BJ (cell line): ENCODE results near the gene DEFB119. TPM values are rescaled to one million over a fixed set of nuclear protein-coding genes. Genes with fewer than 3 reads are reported as not detected.

ENCODE experiments used
- CTCF ChIA-PET: fragments of 350-600 bp; formaldehyde crosslinking; extraction: SDS; loops from one replicate; lab custom pipeline; 2021; ENCODE audit warnings: antibody characterized with exemption, inconsistent platforms; lab: Yijun Ruan, JAX
- POLR2A ChIA-PET: fragments of 300-600 bp; sonication (Branson Sonifier 250); formaldehyde crosslinking; extraction: SDS; loops from one replicate; lab custom pipeline; 2021; ENCODE audit warnings: antibody characterized with exemption; lab: Charles Lee
- DNase-seq: peaks from one replicate; pipeline ENCODE4 v3.0.0-alpha.2; 2011; ENCODE audit warnings: low read depth
- H3K27me3 ChIP-seq: 2 replicates; pipeline ENCODE4 v1.6.0; 2011; ENCODE audit warnings: low read length; ENCODE audit not compliant: control insufficient read depth, insufficient read depth
- H3K36me3 ChIP-seq: 2 replicates; pipeline ENCODE4 v1.5.1; 2011; ENCODE audit warnings: low read length; ENCODE audit not compliant: control insufficient read depth, insufficient read depth
- H3K4me3 ChIP-seq: 2 replicates; pipeline ENCODE4 v1.5.1; 2011; ENCODE audit warnings: low read depth, mild to moderate bottlenecking, control low read depth, low read length
- CTCF ChIP-seq: IDR thresholded peaks from 2 replicates; pipeline ENCODE4 v1.5.1; 2011; ENCODE audit warnings: low read depth, mild to moderate bottlenecking, control low read depth, inconsistent platforms, low read length, moderate library complexity; ENCODE audit not compliant: insufficient read depth
- polyA plus RNA-seq: library from polyadenylated mRNA; depleted of rRNA; stranded (reverse); fragments of >200 nt; gene quantifications from 2 replicates; pipeline ENCODE4 v1.2.3, GENCODE V29; 2011; rRNA removed
- small RNA-seq: library from RNA; depleted of rRNA; stranded (forward); fragments of <200 nt; gene quantifications from one replicate; pipeline ENCODE3, GENCODE V24; 2012; ENCODE audit warnings: low replicate concordance, low read depth; ENCODE audit not compliant: insufficient read length

The DEFB119 gene
- polyA plus RNA-seq, 1 experiment = not detected

DNA sequence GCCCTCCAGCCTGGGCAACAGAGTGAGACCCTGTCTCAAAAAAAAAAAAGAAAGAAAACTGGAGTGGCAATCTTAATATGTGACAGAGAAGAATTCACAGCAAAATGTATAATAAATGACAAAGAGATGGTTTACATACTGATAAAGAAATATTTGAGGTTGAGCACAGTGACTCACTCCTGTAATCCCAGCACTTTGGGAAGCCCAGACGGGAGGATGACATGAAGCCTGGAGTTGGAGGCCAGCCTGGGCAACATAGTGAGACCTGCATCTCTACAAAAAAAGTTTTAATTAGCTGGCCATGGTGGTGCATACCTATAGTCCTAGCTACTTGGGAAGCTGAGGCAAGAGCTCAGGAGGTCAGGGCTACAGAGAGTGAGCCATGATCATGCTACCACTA, 34.4 kb downstream of the DEFB119 start:
- POLR2A ChIA-PET = no interaction called here
- CTCF ChIA-PET = no interaction called here
- DNase-seq = no peak
- no peaks in the 10 kb centered on the region for H3K36me3 ChIP-seq
- no peaks in the 10 kb centered on the region for H3K27me3 ChIP-seq
- H3K4me3 ChIP-seq = no peak overlapping the region
- no peak for TF ChIP-seq CTCF

DNA sequence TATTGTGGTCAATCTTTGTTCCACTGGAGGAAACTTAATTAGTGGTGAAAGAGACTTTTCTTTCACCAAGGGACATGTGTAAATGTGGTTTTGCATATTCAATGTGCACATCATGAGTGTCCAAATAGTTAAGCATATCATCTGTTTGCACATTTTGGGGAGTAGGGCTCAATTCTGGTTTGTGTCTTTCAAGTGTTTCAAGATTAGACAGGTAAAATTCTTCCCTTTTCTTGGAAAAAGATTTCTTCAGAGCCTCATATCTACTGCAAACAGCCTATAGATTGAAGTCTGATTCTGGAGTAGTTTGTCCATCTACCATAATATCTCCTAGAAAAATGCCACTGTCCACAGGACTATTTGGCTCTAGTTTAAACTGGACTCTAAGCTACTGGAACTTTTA, 48.9 kb downstream of the DEFB119 start:
- ChIA-PET CTCF (no interaction called here), POLR2A (no interaction called here)
- no peak for DNase-seq
- no peak overlapping the region for H3K4me3 ChIP-seq
- no peaks in the 10 kb centered on the region for H3K36me3 ChIP-seq
- no peaks in the 10 kb centered on the region for H3K27me3 ChIP-seq
- no peak for TF ChIP-seq CTCF

DNA sequence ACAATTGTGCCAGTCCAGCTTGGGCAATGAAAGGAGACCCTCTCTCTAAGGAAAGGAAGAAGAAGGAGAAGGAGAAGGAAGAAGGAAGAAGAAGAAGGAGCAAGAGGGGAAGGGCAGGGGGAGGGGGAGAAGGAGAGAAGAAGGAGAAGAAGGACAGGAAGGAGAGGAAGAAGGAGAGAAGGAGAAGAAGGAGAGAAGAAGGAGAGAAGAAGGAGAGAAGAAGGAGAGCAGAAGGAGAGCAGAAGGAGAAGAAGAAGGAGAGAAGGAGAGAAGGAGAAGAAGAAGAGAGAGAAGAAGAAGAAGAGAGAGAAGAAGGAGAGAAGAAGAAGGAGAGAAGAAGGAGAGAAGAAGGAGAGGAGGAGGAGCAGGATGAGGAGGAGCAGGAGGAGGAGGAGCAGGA, 59.5 kb downstream of the DEFB119 start:
- no peaks in the 10 kb centered on the region for H3K36me3 ChIP-seq
- ChIA-PET CTCF (no interaction called here), POLR2A (no interaction called here)
- no peaks in the 10 kb centered on the region for H3K27me3 ChIP-seq
- DNase-seq = no peak
- TF ChIP-seq CTCF = no peak
- H3K4me3 ChIP-seq = no peak overlapping the region

Small RNA genes lying within 50 kb of the gene (small RNA-seq; reads per million reads assigned to genes)
- gene DEFB117 = not detected
- gene RF00561 = not detected
- not detected for gene RNA5SP480

Other genes with a start within 250 kb of the DEFB119 start
- gene DEFB115, start 132.9 kb downstream of the DEFB119 start, polyA plus RNA-seq = not detected in 2 replicates
- gene DEFB116, start 82.0 kb downstream of the DEFB119 start, polyA plus RNA-seq = not detected in 2 replicates
- gene DEFB118, start 22.0 kb downstream of the DEFB119 start, polyA plus RNA-seq = not detected in 2 replicates
- gene DEFB121, start 15.6 kb upstream of the DEFB119 start, polyA plus RNA-seq = not detected in 2 replicates
- not detected in 2 replicates for gene DEFB123, start 50.0 kb upstream of the DEFB119 start, polyA plus RNA-seq
- gene DEFB124, start 84.5 kb upstream of the DEFB119 start, polyA plus RNA-seq = not detected in 2 replicates
- not detected in 2 replicates for gene REM1, start 84.7 kb upstream of the DEFB119 start, polyA plus RNA-seq
- gene HM13, start 123.9 kb upstream of the DEFB119 start, polyA plus RNA-seq = 236 and 324 TPM in 2 replicates
- gene ID1, start 214.7 kb upstream of the DEFB119 start, polyA plus RNA-seq = 126 and 135 TPM in 2 replicates
- not detected in 2 replicates for gene COX4I2, start 247.3 kb upstream of the DEFB119 start, polyA plus RNA-seq